HepG2 (cell line): ENCODE results near the gene FAM53C. TPM values are rescaled to one million over a fixed set of nuclear protein-coding genes. Genes with fewer than 3 reads are reported as not detected.

Source experiments
- ATF7-NPFF ChIP-seq: sonication (generic); formaldehyde crosslinking; IDR thresholded peaks from 2 replicates; pipeline ENCODE4 v1.8.1; 2023; ENCODE audit warnings: mild to moderate bottlenecking, low read depth, missing genetic modification reagents, moderate library complexity
- DNMT3B ChIP-seq: conservative IDR thresholded peaks from 2 replicates; pipeline ENCODE4 v1.6.1; 2016; ENCODE audit warnings: missing biosample characterization, control low read depth
- KLF16 ChIP-seq, 2 experiments: sonication (generic) in 1 of 2; formaldehyde crosslinking in 1 of 2; IDR thresholded peaks; 2 replicates each; pipeline versions ENCODE4 v1.6.1 to v1.8.0; 2016 to 2023; ENCODE audit warnings: missing genetic modification reagents in 2 of 2, missing compliant biosample characterization in 1 of 2
- MAF1 ChIP-seq: sonication (generic); formaldehyde crosslinking; IDR thresholded peaks from 2 replicates; pipeline ENCODE4 v1.5.0; 2020; ENCODE audit warnings: missing genetic modification reagents, borderline replicate concordance
- MTF2 ChIP-seq: sonication (generic); formaldehyde crosslinking; IDR thresholded peaks from 2 replicates; pipeline ENCODE4 v1.5.0; 2020; ENCODE audit warnings: missing genetic modification reagents, borderline replicate concordance
- RORA ChIP-seq: sonication (generic); formaldehyde crosslinking; IDR thresholded peaks from 2 replicates; pipeline ENCODE4 v1.5.0; 2020; ENCODE audit warnings: mild to moderate bottlenecking, missing genetic modification reagents, moderate library complexity
- TGIF2 ChIP-seq: IDR thresholded peaks from 2 replicates; pipeline ENCODE4 v1.6.1; 2016; ENCODE audit warnings: control low read depth, missing compliant biosample characterization
- U2AF1 ChIP-seq: fragments of 200-400 bp; formaldehyde crosslinking; optimal IDR thresholded peaks from 2 replicates; pipeline ENCODE3; 2017; ENCODE audit warnings: mild to moderate bottlenecking, low read depth, low read length
- ZNF12 ChIP-seq: sonication (generic); formaldehyde crosslinking; IDR thresholded peaks from 2 replicates; pipeline ENCODE4 v1.5.0; 2020; ENCODE audit warnings: missing genetic modification reagents
- ZNF274 ChIP-seq: sonication (generic); formaldehyde crosslinking; IDR thresholded peaks from 2 replicates; pipeline ENCODE4 v1.5.1; 2020; ENCODE audit warnings: mild to moderate bottlenecking, missing genetic modification reagents
- ZNF296 ChIP-seq: sonication (generic); formaldehyde crosslinking; conservative IDR thresholded peaks from 2 replicates; pipeline ENCODE4 v1.5.0; 2020; ENCODE audit warnings: mild to moderate bottlenecking, missing genetic modification reagents
- ZNF30 ChIP-seq: sonication (generic); formaldehyde crosslinking; IDR thresholded peaks from 2 replicates; pipeline ENCODE4 v1.5.0; 2020; ENCODE audit warnings: mild to moderate bottlenecking, missing genetic modification reagents
- ZNF430 ChIP-seq: sonication (generic); formaldehyde crosslinking; IDR thresholded peaks from 2 replicates; pipeline ENCODE4 v1.9.0; 2021; ENCODE audit warnings: mild to moderate bottlenecking, missing genetic modification reagents
- ZSCAN21 ChIP-seq: sonication (generic); formaldehyde crosslinking; IDR thresholded peaks from 2 replicates; pipeline ENCODE4 v1.8.0; 2022; ENCODE audit warnings: mild to moderate bottlenecking, missing genetic modification reagents, moderate library complexity, borderline replicate concordance
- polyA plus RNA-seq, 8 experiments: library from polyadenylated mRNA; depleted of rRNA in 3 of 8; stranded (reverse) in 7 of 8; unstranded in 1 of 8; fragments of >200 nt; fragmentation: Illumina TruSeq in 4 of 8; extraction: Trizol in 4 of 8; gene quantifications; 2 replicates each; pipeline versions ENCODE4 v1.2.1 to v1.2.3, GENCODE V29; 2011 to 2016; ENCODE audit warnings: low read depth in 4 of 8, missing spikeins in 1 of 8, mixed read lengths in 1 of 8; ENCODE audit not compliant: insufficient read depth in 1 of 8
- total RNA-seq, 5 experiments: library from RNA; depleted of rRNA; stranded (reverse); fragments of >200 nt; fragmentation: Illumina TruSeq; extraction: Trizol; gene quantifications; 2 replicates each; pipeline ENCODE4 v1.2.3, GENCODE V29; 2016; ENCODE audit warnings: low read depth in 1 of 5
- TF ChIP-seq, protein P1 (sequence below): sonication (generic); formaldehyde crosslinking; IDR thresholded peaks from 2 replicates; pipeline ENCODE4 v1.4.0; 2020; ENCODE audit warnings: mild to moderate bottlenecking, missing genetic modification reagents
- TF ChIP-seq, protein P2 (sequence below): sonication (generic); formaldehyde crosslinking; IDR thresholded peaks from 2 replicates; pipeline ENCODE4 v1.5.0; 2020; ENCODE audit warnings: mild to moderate bottlenecking, missing genetic modification reagents, moderate library complexity
- TF ChIP-seq, protein P3 (sequence below): sonication (generic); formaldehyde crosslinking; IDR thresholded peaks from 2 replicates; pipeline ENCODE4 v1.4.0; 2020; ENCODE audit warnings: missing genetic modification reagents, borderline replicate concordance
- TF ChIP-seq, protein P4 (sequence below): sonication (generic); formaldehyde crosslinking; IDR thresholded peaks from 2 replicates; pipeline ENCODE4 v1.8.0; 2022; ENCODE audit warnings: missing genetic modification reagents, mild to moderate bottlenecking, inconsistent platforms, borderline replicate concordance
- TF ChIP-seq, protein P5 (sequence below): sonication (generic); formaldehyde crosslinking; IDR thresholded peaks from 2 replicates; pipeline ENCODE4 v1.5.1; 2020; ENCODE audit warnings: missing genetic modification reagents, mild to moderate bottlenecking, borderline replicate concordance

FAM53C gene
- total and polyA plus RNA-seq, 2 of the 13 experiments (the other 11 are each of a cell fraction or from before 2014, with no cell fraction given) = 26.9 to 30.1 TPM

DNA sequence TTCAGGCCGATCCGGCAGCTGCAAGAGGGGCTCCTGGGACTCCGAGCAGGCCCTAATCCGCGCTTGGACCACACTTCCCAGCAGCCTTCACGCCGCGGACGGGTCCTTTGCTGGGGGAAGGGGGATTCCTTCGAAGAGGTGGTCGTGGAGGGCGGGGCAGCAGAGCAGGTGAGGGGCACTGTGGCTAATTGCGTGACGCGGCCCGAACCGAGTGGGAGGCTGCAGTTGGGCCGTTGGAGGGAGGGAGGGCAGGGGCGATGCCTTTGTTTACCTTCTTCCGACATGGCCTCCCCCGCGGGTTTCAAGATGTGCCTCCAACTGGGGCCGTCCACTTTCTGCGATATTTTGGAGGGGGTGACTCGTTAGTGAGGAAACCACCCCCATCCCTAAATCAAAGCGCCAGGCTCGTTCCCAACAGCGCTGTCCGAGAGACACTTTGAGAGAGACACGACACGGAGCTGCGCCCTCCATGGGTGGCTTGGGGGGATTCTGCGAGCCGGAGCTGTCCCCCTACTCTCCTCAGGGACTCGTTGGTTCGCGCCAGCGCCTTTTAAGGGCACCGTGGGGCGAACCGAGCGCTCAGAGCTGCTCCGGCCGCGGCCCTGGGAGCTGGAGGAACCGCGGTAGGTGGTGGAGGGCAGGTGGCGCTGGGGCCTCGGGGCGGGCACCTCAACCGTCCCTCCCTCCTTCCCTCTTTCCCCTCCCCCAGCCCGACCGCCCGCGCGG is at the start of gene FAM53C (continued):
- TF ChIP-seq DNMT3B (peak; percentile 93; the same call in 1 of the 2 replicates), TGIF2 (peak; percentile 78; the same call in 1 of the 2 replicates), U2AF1 (peak; percentile 96), ZNF274 (CRISPR knock-in tag) (no peak), RORA (CRISPR knock-in tag) (no peak), MAF1 (peak; percentile 84), KLF16 (CRISPR knock-in tag; IDR thresholded peaks at IDR 0.05) (peak in 1 of 2 experiments; percentile 88; a peak in 2 of 4 replicates), ATF7-NPFF (CRISPR knock-in tag) (peak; percentile 90), ZNF296 (no peak), ZNF12 (CRISPR knock-in tag) (peak; percentile 62; the same call in 1 of the 2 replicates), ZNF30 (CRISPR knock-in tag) (no peak), ZNF430 (no peak), MTF2 (CRISPR knock-in tag) (no peak), ZSCAN21 (CRISPR knock-in tag) (peak; percentile 51)
- TF ChIP-seq, protein P1, sequence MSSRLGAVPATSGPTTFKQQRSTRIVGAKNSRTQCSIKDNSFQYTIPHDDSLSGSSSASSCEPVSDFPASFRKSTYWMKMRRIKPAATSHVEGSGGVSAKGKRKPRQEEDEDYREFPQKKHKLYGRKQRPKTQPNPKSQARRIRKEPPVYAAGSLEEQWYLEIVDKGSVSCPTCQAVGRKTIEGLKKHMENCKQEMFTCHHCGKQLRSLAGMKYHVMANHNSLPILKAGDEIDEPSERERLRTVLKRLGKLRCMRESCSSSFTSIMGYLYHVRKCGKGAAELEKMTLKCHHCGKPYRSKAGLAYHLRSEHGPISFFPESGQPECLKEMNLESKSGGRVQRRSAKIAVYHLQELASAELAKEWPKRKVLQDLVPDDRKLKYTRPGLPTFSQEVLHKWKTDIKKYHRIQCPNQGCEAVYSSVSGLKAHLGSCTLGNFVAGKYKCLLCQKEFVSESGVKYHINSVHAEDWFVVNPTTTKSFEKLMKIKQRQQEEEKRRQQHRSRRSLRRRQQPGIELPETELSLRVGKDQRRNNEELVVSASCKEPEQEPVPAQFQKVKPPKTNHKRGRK (CRISPR knock-in tag) = no peak
- TF ChIP-seq, protein P2, sequence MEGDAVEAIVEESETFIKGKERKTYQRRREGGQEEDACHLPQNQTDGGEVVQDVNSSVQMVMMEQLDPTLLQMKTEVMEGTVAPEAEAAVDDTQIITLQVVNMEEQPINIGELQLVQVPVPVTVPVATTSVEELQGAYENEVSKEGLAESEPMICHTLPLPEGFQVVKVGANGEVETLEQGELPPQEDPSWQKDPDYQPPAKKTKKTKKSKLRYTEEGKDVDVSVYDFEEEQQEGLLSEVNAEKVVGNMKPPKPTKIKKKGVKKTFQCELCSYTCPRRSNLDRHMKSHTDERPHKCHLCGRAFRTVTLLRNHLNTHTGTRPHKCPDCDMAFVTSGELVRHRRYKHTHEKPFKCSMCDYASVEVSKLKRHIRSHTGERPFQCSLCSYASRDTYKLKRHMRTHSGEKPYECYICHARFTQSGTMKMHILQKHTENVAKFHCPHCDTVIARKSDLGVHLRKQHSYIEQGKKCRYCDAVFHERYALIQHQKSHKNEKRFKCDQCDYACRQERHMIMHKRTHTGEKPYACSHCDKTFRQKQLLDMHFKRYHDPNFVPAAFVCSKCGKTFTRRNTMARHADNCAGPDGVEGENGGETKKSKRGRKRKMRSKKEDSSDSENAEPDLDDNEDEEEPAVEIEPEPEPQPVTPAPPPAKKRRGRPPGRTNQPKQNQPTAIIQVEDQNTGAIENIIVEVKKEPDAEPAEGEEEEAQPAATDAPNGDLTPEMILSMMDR (CRISPR knock-in tag) = peak; percentile 36
- TF ChIP-seq, protein P3, sequence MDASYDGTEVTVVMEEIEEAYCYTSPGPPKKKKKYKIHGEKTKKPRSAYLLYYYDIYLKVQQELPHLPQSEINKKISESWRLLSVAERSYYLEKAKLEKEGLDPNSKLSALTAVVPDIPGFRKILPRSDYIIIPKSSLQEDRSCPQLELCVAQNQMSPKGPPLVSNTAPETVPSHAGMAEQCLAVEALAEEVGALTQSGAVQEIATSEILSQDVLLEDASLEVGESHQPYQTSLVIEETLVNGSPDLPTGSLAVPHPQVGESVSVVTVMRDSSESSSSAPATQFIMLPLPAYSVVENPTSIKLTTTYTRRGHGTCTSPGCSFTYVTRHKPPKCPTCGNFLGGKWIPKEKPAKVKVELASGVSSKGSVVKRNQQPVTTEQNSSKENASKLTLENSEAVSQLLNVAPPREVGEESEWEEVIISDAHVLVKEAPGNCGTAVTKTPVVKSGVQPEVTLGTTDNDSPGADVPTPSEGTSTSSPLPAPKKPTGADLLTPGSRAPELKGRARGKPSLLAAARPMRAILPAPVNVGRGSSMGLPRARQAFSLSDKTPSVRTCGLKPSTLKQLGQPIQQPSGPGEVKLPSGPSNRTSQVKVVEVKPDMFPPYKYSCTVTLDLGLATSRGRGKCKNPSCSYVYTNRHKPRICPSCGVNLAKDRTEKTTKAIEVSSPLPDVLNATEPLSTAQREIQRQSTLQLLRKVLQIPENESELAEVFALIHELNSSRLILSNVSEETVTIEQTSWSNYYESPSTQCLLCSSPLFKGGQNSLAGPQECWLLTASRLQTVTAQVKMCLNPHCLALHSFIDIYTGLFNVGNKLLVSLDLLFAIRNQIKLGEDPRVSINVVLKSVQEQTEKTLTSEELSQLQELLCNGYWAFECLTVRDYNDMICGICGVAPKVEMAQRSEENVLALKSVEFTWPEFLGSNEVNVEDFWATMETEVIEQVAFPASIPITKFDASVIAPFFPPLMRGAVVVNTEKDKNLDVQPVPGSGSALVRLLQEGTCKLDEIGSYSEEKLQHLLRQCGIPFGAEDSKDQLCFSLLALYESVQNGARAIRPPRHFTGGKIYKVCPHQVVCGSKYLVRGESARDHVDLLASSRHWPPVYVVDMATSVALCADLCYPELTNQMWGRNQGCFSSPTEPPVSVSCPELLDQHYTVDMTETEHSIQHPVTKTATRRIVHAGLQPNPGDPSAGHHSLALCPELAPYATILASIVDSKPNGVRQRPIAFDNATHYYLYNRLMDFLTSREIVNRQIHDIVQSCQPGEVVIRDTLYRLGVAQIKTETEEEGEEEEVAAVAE = peak; percentile 85; the same call in 1 of the 2 replicates
- TF ChIP-seq, protein P4, sequence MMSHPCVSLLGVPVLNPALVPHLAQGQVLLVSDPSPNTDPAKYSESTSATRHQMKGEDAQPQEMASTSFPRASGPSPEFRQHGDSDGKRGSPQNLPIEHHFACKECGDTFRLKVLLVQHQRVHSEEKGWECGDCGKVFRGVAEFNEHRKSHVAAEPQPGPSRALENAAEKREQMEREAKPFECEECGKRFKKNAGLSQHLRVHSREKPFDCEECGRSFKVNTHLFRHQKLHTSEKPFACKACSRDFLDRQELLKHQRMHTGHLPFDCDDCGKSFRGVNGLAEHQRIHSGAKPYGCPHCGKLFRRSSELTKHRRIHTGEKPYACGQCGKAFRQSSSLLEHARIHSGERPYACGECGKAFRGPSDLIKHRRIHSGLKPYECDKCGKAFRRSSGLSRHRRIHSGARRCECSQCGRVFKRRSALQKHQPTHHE (CRISPR knock-in tag) = peak; percentile 93; the same call in 1 of the 2 replicates
- TF ChIP-seq, protein P5, sequence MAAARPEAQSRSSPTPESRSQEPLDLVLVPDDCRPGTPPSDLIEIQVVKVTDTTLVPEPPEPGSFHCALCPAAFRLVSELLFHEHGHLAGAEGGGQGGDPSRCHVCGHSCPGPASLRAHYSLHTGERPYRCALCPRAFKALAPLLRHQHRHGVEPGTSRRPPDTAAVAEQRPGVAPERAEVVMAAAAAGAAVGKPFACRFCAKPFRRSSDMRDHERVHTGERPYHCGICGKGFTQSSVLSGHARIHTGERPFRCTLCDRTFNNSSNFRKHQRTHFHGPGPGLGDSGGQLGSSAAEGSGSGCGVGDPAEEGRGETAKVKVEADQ (CRISPR knock-in tag) = no peak
